ENCODE results near the gene ARID3A.

DNA sequence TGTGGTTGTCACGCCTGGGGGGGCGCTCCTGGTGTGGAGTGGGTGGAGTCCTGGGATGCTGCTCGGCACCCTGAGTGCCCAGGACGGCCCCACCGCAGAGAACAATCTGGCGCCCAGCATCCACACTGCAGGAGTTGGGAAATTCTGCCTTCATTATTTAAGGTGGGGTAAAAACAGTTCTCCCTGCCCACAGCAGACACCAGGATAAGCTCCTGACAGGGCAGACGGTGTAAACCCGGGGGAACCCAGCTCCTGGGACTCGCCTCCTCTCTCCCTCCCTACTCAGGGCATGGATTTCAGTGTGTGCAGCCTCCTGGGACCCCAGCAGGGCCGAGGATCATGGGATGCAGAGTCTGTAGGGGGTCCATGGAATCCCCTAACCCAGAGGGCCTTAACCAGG lies 50.6 kb downstream of the ARID3A start:
- TF ChIP-seq, protein P1, sequence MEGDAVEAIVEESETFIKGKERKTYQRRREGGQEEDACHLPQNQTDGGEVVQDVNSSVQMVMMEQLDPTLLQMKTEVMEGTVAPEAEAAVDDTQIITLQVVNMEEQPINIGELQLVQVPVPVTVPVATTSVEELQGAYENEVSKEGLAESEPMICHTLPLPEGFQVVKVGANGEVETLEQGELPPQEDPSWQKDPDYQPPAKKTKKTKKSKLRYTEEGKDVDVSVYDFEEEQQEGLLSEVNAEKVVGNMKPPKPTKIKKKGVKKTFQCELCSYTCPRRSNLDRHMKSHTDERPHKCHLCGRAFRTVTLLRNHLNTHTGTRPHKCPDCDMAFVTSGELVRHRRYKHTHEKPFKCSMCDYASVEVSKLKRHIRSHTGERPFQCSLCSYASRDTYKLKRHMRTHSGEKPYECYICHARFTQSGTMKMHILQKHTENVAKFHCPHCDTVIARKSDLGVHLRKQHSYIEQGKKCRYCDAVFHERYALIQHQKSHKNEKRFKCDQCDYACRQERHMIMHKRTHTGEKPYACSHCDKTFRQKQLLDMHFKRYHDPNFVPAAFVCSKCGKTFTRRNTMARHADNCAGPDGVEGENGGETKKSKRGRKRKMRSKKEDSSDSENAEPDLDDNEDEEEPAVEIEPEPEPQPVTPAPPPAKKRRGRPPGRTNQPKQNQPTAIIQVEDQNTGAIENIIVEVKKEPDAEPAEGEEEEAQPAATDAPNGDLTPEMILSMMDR (IDR thresholded peaks at IDR 0.05 in 4 of 5, conservative IDR thresholded peaks at IDR 0.05 in 1 of 5) = no peak
- no peak for TF ChIP-seq POLR2A (IDR thresholded peaks at IDR 0.05)

Data from gastrocnemius medialis (tissue), 4 donors.